Fibroblast of pulmonary artery (primary cell): ENCODE measurements around the gene CLN6.
"Not testable (repeated sequence)": the region's sequence is repeated elsewhere in the genome, so short reads cannot be mapped to it uniquely, and the experiment has no call there.

Experiments used
- DNase-seq: peaks from one replicate; pipeline ENCODE4 v3.0.0-alpha.2; 2010; ENCODE audit warnings: low read depth
- H3K4me3 ChIP-seq: replicated peaks from 2 replicates; pipeline ENCODE4 v1.5.1; 2011; ENCODE audit warnings: low read depth, mild to moderate bottlenecking, control low read depth, low read length, moderate library complexity
- CTCF ChIP-seq: IDR thresholded peaks from 2 replicates; pipeline ENCODE4 v1.5.1; 2011; ENCODE audit warnings: mild to moderate bottlenecking, control low read depth, low read length, inconsistent platforms; ENCODE audit errors: missing control alignments

CLN6 gene

DNA sequence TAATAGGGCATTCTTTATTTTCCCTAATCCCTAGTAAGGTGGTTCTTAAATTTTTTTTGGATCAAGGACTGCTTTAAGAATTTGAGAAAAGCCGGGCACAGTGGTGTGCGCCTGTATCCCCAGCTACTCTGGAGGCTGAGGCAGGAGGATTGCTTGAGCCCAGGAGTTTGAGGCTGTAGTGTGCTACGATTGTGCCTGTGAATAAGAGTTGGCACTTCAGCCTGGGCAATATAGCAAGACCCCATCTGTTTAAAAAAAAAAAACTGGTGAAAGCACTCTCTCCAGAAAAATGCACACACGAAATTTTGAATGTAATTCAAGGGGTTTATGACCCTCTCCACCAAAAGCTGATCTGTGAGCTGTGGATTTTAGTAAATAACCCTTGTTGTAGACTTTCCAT is 56.4 kb downstream of the CLN6 start:
- H3K4me3 ChIP-seq, result no peak overlapping the region
- TF ChIP-seq CTCF, result no peak
- DNase-seq, result no peak

DNA sequence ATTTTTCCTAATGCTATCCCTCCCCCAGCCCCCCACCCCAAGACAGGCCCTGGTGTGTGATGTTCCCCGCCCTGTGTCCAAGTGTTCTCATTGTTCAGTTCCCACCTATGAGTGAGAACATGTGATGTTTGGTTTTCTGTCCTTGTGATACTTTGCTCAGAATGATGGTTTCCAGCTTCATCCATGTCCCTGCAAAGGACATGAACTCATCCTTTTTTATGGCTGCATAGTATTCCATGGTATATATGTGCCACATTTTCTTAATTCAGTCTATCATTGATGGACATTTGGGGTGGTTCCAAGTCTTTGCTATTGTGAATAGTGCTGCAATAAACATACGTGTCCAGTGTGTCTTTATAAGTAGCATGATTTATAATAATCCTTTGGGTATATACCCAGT is 57.5 kb downstream of the CLN6 start:
- DNase-seq, H3K4me3 ChIP-seq: not testable (repeated sequence)

- no peak for DNase-seq
- TF ChIP-seq CTCF, result no peak
- no peak overlapping the region for H3K4me3 ChIP-seq
Measured at GRCh38 chr15:68166847-68167246, 62.7 kb downstream of the CLN6 start.

DNA sequence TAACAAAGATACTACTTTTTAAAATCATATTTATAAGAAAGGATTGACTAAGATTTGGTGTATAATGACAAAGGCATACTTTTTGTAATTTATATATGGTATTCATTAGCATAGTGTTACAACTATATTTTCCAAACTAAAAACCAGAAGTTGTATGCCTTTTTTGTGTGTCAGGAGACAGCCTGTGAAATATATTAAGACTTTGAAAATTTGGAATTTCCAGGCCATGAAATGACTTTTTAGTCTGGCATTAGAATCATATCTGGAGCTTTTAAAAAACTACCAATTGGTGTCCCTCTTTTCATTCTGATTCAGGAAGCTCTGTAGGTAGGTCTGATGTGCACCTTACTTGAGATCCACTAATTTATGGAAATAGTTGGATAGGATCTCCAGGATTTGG is 66.3 kb downstream of the CLN6 start:
- no peak overlapping the region for H3K4me3 ChIP-seq
- no peak for TF ChIP-seq CTCF
- no peak for DNase-seq

DNA sequence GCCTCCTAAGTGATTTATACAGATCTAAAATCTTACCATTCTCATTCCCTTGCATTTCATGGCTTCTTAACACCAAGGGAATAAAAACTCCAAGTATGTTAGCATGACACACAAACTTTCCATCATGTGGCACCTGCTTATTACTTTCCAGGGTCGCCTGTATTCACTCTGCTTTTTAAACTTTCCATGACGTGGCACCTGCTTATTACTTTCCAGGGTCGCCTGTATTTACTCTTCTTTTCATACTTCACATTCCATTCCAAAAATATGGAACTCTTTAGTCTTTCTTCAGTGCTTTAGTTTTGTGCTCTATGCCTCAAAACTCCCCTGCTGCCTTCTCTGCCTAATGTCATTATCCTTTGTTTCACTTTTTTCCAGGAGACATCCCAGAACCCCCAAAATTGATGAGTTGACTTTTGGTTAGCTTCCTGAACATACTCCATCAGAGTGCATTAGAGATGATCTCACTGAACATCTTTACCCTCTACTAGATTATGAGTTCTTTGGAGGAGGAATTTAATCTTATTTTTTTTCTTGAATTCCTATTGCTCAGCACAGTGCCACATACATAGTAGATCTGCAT is 71.4 kb downstream of the CLN6 start:
- no peak for DNase-seq
- no peak overlapping the region for H3K4me3 ChIP-seq
- no peak for TF ChIP-seq CTCF

DNA sequence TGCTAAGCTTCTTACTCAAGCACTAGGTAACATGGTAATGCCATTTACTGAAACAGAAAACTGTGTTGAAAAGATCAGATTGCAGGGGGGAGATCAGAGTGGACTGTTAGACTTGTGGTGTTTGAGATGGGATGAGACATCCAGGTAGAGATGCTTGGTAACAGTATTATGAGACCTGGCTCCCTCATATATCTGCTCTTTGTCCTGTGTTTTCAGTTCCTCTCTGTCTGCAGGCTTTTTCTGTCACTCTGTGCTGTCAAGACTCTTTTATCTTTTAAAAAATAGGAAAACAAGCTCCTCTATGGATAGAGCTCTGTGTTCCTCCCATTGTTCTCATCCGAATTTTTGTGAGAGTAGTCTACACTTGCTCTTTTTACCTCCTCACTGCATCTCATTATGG is 72.5 kb downstream of the CLN6 start:
- no peak for TF ChIP-seq CTCF
- no peak overlapping the region for H3K4me3 ChIP-seq
- no peak for DNase-seq
